GM21786 (cell line): ENCODE measurements around the gene MT3.
"Not testable (repeated sequence)": the region's sequence is repeated elsewhere in the genome, so short reads cannot be mapped to it uniquely, and the experiment has no call there.

Experiments used
- ATAC-seq: cut with Tn5 transposase; IDR thresholded peaks from one replicate; pipeline ENCODE4 v1.9.1; 2021; ENCODE audit not compliant: unreplicated experiment

MT3 gene

DNA sequence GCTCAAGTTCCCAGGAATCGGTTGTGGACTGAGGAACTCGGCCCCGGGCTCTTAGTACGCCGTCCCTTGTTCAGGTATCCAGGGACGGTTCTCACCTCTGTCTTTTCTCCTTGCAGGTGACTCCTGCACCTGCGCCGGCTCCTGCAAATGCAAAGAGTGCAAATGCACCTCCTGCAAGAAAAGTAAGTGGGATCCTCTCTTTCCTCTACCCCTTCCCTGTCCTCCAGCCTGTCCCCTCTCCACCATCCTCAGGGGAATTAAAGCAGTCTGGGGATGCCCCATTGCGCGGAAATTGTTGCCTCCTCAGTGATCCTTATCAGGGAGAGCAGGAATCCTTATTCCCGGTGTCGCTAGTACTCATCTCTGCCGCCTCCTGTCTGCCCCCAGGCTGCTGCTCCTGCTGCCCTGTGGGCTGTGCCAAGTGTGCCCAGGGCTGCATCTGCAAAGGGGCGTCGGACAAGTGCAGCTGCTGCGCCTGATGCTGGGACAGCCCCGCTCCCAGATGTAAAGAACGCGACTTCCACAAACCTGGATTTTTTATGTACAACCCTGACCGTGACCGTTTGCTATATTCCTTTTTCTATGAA lies 19.6 kb downstream of the MT3 start:
- ATAC-seq, result no peak

DNA sequence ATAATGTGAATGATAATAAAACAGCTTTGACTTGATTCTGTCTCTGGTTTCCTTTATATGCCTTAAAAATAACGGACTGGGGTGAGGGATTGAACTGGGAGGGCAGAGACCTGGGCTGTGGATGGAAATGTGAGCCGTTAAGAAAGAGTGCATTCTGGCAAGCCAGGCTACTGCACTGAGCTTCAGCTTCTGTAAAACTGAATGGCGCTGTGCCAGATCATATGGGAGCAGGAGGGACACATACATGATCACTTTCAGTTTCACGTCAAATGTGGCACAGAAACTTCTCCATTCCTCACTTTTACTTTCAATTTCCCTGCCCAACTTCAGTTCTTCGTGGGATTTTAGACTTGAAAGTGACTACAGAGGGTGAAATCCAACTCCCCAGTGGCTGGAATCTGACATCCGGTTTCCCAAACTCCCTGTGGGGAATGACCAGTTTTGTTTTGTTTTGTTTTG lies 20.2 kb downstream of the MT3 start:
- peak; percentile 54 for ATAC-seq

DNA sequence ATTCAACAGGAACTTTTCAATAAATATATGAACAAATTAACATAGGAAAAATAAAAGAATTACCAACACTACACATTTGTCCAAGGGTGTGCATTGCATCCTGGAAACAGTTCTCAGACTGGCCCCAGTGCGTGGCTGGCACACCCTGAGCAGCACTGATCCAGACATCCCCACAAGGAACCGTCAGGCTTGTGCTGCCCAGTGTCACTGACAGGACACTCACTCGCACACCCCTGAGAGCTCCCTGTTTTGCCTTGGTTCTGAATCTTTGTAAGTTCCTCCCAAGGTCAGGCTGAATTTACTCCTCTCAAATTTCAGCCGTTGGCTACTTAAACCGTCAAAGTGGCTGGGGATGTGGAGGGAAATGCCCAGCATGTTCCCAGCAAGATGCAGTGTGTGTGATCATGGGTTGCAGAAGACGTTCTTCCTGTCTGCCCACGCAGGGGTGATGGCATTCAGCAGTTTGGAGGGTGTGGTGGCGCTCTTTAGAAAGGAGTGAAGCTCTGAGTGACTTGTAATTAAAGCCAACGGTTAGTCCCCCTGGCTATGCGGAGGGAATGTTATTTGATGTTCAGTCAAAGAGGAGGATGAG lies 20.8 kb downstream of the MT3 start:
- ATAC-seq, result no peak

DNA sequence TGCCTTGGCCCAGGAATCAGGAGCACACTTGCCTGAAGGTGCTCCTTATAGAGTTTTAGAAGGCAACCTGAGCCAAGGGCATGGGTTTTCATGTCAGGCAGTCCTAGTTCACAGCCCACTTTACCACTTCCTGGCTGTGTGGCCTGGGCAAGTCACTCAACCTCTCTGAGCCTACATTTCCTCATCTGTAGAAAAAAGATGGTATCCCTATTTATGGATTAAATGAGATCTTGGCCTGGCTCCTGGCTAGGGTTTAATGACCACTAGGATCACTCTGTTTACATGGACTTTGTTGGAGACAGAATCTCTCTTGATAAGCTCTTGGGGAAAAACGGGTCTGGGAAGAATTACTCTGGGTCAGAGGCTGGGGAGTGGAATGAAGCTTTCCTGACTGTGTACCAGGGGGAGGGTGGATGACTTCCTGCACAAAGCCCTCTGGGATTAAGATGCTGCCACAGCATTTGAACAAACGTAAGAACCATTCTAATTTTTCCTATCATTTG lies 21.3 kb downstream of the MT3 start:
- no peak for ATAC-seq

DNA sequence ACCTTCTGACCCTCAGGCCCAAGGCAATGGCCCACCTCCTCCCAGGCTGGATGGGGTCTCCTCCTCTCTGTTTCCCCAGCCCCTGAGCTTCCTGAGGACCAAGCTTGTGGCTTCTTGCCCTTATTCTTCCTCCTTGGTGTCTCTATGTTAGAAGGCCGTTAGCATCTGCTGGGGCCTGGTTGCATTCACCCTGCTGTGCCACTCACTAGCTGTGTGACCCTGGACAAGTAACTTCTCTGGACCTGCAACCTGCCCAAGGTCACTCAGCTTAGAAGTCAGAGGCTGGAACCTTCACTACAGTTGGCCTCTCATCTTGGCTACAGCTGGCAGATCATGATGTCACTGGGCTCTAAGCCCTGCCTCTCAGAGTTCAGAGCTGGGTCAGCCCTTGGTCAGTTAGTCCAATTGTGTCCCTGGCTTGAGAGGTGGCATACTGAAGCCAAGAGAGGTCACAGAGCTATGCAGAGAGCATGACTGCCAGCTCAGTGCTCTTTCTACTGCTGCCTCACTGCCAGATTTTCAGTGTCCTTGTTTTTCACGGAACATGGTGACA lies 22.0 kb downstream of the MT3 start:
- ATAC-seq, result no peak

DNA sequence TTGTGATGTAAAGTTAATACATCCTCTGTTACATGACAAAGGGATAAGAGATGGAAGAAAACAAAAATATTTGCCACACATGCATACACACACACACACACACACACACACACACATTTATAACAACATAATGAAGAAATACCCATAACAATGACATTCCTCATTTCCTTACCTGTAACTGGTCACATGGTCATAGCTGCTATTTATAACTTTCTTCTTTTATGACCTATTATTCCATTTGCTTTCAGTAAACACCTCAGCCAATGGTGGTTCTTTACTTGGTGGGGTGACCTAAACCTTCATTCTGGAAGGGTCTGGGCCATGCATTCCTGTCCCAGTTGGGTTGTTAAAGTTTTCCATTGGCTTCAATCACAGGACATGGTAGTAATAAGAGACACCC lies 24.4 kb downstream of the MT3 start:
- ATAC-seq, result no peak

DNA sequence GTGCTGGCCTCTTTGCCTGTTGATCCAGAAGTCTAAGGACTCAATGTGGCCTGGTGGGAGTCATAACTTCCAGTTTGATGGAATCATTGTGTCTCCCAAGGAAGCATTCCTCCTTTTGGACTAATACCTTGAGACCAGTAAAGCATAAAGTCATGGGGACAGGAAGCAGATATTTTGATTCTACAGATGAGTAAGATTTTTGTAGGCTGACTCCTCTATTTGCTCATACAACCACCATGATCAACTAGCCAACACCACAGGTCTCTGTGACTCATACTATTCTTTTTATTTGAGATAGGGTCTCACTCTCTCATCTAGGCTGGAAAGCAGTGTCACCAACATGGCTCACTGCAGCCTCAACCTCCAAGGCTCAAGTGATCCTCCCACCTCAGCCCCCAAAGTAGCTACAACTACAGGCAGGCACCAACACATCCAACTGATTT lies 25.2 kb downstream of the MT3 start:
- ATAC-seq, result no peak

DNA sequence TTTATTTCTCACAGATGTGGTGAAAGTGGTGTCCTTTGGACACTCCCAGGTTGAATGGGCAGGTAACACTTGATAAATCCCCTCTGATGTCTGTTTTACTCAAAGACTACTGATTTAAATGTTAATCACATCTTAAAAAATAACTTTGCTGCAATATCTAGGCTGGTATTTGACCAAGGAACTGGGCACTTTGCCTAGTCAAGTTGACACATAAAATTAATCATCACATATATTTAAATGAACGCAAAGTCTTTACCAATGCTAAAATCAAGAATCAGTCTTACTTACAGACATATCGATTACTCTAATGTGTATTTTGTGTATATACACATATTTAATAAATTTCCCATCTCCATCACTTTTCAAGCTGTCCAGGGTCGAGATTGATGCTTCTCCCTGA lies 26.0 kb downstream of the MT3 start:
- no peak for ATAC-seq

DNA sequence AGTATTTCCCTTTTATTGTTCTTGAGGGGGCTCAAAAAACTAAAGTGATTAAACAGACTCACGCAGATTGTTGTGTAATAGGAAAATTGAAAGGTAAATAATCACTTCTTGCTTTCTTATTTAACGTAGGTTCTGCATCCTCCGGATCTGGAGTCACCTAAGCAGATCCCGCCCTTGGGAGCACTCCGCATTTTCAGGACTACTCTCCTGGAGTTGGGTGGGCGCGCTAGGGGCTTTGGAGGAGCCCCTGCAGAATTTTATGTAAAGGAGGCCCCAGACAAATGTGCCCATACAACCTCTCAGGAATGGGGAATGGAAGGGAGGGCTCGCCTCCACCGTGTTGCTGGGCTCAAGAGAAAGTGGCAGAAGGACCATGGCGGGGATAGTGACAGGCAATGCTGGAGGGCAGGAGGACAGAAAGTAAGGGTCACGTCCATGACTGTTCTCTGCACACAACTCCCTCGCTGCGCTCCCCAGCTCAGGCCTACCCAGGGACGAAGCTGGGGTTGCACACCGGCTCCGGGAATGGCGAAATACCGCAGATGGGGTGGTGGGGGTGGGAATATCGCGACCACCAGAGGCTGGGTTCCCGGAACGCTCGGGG lies 27.4 kb downstream of the MT3 start:
- ATAC-seq, result no peak

DNA sequence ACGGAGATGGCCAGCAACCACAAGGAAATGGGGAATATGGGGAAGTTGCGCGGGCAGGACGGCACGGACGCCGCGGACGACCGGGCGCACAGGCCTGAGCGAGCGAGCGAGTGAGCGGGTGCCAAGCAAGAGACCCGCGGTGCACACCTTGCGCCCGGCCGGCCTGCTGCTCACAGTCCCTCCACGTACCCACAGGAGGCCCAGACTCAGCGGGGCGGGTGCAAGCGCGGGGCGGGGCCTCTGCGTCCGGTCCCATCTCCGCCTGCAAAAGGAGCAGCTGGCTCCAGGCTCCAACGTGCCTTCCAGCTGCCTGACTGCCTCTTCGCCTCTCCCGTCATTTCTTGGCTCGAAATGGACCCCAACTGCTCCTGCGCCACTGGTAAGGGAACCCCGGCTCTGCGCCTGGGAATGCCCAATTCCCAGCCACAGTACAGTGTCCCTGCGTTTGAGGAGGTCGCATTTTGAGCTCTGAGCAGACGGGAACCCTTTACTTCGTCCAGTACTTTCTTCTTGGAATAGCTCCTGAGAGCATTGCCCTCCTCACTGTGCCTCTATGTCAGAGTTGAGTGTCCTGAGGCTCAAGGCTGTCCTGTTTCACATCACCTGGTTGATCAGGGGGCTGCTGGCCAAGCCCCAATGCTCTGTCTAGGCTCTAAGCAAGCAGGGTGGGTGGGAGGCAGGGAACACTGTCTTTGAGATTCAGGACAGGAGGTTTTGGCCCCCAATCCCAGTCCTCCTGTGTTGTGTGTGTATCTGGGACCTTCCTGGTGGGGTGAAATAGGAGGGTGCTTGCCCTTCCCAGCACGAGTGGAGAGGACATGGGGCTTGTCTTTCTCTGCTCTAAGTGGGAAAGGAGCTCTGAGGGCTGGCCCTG lies 28.1 kb downstream of the MT3 start:
- no peak for ATAC-seq

DNA sequence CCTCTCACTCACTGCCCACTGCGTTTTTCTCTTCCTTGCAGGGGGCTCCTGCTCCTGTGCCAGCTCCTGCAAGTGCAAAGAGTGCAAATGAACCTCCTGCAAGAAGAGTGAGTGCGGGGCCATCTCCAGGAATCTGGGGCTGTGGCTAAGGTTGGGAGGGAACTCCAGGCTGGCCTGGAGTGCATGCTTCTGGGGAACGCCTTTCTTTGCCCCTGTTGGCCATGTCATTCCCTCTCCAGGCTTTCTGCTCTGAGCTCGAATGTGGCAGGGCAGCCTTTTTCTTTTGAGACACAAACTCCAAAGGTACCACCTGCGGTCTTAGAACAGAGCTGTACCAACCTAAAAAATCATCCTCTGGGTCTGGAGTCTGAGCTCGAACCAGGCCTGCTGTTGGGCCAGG lies 28.8 kb downstream of the MT3 start:
- no peak for ATAC-seq

DNA sequence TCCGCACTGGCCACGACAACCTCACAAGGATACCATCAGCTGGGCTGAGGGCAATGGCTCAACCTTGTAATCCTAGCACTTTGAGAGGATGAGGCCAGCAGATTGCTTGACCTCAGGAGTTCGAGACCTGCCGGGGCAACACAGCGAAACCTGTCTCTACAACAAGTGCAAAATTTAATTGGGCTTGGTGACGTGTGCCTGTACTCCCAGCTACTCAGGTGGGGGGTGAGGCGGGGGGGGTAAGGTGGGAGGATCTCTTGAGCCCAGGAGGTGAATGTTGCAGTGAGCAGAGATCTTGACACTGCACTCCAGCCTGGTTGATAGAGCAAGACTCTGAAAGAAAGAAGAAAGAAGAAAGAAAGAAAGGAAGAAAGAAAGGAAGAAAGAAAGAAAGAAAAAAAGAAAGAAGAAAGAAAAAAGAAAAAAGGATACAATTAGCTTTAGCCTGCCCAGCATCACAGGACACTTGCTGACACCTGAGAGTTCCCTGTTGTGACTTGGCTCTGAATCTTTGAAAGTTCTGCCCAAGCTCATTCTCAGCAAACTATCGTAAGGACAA lies 31.1 kb downstream of the MT3 start:
- no peak for ATAC-seq

DNA sequence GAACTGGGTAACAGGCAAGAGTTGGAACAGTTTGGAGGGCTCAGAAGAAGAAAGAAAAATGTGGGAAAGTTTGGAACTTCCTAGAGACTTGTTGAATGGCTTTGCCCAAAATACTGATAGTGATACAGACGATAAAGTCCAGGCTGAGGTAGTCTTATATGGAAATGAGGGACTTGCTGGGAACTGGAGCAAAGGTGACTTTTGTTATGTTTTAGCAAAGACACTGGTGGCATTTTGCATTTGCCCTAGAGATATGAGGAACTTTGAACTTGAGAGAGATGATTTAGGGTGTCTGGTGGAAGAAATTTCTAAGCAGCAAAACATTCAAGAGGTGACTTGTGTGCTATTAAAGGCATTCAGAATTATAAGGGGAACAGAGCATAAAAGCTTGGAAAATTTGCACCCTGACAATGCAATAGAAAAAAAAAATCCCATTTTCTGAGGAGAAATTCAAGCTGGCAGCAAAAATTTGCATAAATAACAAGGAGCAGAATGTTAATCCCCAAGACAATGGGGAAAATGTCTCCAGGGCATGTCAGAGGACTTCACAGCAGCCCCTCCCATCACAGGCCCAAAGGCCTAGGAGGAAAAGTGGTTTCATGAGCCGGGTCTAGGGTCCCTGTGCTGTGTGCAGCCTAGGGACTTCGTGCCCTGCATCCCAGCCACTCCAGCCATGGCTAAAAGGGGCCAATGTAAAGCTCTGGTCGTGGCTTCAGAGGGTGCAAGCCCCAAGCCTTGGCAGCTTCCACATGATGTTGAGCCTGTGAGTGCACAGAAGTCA lies 32.5 kb downstream of the MT3 start:
- not testable (repeated sequence) for ATAC-seq

DNA sequence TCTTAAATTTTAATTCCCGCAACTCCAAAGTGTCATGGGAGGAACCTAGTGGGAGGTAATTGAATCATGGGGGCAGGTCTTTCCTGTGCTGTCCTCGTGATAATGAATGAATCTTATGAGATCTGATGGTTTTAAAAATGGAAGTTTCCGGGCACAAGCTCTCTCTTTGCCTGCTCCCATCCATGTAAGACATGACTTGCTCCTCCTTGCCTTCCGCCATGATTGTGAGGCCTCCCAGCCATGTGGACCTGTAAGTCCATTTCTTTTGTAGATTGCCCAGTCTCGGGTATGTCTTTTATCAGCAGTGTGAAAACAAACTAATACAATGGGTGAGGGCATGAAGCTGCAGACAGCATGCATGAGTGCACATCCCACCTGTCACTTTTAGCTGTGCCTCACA lies 33.9 kb downstream of the MT3 start:
- ATAC-seq, result not testable (repeated sequence)

DNA sequence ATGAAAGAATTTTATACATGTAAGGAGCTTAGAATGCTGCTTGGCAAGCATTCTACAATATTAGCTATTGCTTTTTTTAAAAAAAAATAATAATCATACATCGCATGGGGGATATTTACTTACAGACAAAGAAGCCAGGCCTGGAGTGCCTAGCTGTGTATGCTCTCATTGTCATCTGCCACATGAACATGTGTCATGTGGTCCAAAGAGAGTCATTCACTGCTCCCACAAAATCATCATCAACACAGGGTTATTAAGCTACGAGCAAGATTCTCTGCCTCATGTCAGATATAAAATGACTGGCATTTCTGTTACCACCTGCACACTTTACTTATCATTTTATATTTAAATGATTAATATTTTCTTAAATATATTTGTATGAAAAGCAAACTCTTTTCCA lies 34.3 kb downstream of the MT3 start:
- no peak for ATAC-seq

DNA sequence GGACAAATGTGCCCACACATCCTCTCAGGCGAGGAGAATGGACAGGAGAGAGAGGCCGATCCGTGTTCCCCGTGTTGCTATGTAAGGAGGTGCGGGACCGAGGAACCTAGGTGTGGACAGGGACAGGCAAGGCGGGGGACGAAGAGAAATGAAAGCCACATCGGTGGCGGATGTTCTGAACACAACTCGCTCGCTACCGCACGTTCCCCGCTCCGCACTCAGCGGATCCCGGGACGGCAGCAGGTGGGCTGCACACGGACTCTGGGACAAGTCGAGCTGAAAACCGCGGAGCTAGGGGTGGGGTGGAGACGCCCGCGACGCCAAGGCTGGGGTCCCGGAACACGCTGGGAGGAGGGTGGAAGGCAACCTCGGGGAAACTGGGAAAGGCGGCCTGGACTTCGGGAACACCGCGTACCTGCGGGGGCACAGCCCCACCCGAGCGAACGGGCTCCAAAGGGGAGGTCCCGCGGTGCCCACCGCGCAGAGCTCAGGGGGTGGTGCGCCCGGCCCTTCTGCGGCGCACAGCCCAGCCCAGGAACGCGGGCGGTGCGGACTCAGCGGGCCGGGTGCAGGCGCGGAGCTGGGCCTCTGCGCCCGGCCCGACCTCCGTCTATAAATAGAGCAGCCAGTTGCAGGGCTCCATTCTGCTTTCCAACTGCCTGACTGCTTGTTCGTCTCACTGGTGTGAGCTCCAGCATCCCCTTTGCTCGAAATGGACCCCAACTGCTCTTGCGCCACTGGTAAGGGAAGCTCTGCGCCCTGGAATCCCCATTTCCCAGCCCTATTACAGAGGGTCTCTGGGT lies 36.0 kb downstream of the MT3 start, which contains the start of gene MT1E:
Gene MT1E, plus strand, starts transcription at position 642 of the 803 bp plus-strand sequence. Its CDS starts 71 bp downstream, at position 713.
- ATAC-seq, result peak; percentile 33

DNA sequence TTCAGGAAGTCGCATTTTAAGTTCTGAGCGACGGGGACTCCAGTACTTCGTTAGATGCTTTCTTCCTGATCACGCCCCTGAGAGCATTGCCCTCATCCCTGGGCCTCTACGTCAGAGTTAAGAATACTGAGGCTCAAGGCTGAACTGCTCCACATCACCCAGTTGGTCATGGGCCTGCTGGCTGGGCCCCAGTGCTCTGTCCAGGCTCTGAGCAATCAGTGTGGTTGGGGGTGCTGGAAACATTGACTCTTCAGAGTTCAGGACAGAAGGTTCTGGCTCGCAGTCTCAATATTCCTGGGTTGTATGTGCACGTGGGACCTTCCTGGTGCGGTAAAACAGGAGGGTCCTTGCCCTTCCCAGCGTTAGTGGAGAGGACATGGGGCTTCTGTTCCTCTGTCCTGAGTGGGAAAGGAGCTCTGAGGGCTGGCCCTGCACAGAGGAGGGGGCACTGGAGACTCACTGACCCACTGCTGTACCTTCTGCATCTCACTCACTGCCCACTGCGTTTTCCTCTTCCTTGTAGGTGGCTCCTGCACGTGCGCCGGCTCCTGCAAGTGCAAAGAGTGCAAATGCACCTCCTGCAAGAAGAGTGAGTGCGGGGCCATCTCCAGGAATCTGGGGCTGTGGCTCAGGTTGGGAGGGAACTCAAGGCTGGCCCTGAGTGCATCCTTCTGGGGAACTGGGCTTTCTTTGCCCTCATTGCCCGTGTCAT lies 36.8 kb downstream of the MT3 start:
- ATAC-seq, result peak; percentile 9

DNA sequence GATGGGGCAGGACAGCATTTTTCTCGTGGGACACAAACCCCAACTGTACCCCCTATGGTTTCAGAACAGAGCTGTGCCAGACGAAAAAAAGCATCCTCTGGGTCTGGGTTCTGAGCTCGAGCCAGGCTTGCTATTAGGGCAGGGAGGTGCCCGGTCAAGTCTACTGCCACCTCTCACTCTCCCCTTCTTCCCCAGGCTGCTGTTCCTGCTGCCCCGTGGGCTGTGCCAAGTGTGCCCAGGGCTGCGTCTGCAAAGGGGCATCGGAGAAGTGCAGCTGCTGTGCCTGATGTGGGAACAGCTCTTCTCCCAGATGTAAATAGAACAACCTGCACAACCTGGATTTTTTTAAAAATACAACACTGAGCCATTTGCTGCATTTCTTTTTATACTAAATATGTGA lies 37.4 kb downstream of the MT3 start:
- no peak for ATAC-seq
